ENCODE measurements around the gene ANKRD42.
"Not testable (repeated sequence)": the region's sequence is repeated elsewhere in the genome, so short reads cannot be mapped to it uniquely, and the experiment has no call there.

ANKRD42 gene

DNA sequence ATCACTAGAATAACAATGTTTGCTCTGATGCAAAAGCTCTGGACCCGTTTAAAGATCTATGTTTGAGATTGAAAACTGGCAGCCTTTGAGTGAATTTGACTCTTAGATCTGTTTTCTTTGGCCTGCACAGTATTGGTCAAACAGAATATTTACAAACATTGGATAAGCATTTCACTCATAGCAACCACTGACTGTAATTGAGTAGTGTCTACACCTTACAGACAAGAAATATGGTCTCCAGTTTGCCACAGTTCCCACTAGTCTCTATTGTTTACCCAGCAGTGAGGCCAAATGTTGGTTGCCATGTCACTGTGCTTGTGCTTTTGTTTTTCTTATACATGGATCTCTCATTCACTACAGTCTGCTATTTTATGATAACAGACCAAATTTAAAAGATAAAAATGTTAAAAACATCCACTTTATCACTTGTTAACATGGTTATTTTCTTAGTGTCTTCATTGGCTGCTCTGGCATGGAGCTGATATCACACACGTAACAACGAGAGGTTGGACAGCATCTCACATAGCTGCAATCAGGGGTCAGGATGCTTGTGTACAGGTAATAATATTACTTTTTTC lies 12.2 kb downstream of the ANKRD42 start:
- DNase-seq (ENCODE audit: low read depth in 1 of 2, low spot score in 1 of 2): no peak
- Histone ChIP-seq H3K27ac (replicated peaks) (no peak overlapping the region), H3K27me3 (ENCODE audit: insufficient read depth, poor library complexity, severe bottlenecking) (no peaks in the 10 kb centered on the region), H3K4me3 (replicated peaks; ENCODE audit: insufficient read depth, low read length) (no peak overlapping the region)
- TF ChIP-seq POLR2AphosphoS5 (IDR thresholded peaks at IDR 0.05; ENCODE audit: low read depth) (no peak), SPI1 (IDR thresholded peaks at IDR 0.05; ENCODE audit: borderline replicate concordance, low read depth) (no peak), GABPA (IDR thresholded peaks at IDR 0.05; ENCODE audit: low read depth) (no peak), REST (IDR thresholded peaks at IDR 0.05; ENCODE audit: insufficient replicate concordance, low read depth) (no peak)
- TF ChIP-seq, protein P1, sequence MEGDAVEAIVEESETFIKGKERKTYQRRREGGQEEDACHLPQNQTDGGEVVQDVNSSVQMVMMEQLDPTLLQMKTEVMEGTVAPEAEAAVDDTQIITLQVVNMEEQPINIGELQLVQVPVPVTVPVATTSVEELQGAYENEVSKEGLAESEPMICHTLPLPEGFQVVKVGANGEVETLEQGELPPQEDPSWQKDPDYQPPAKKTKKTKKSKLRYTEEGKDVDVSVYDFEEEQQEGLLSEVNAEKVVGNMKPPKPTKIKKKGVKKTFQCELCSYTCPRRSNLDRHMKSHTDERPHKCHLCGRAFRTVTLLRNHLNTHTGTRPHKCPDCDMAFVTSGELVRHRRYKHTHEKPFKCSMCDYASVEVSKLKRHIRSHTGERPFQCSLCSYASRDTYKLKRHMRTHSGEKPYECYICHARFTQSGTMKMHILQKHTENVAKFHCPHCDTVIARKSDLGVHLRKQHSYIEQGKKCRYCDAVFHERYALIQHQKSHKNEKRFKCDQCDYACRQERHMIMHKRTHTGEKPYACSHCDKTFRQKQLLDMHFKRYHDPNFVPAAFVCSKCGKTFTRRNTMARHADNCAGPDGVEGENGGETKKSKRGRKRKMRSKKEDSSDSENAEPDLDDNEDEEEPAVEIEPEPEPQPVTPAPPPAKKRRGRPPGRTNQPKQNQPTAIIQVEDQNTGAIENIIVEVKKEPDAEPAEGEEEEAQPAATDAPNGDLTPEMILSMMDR (IDR thresholded peaks at IDR 0.05; ENCODE audit: insufficient read depth, low read length): no peak

- no peak for DNase-seq (ENCODE audit: low read depth in 1 of 2, low spot score in 1 of 2)
- H3K27me3 ChIP-seq (ENCODE audit: insufficient read depth, poor library complexity, severe bottlenecking): no peaks in the 10 kb centered on the region
- no peak overlapping the region for H3K27ac ChIP-seq (replicated peaks)
- no peak for TF ChIP-seq SPI1 (IDR thresholded peaks at IDR 0.05; ENCODE audit: borderline replicate concordance, low read depth)
- TF ChIP-seq POLR2AphosphoS5 (IDR thresholded peaks at IDR 0.05; ENCODE audit: low read depth): no peak
- TF ChIP-seq, protein P1 (IDR thresholded peaks at IDR 0.05; ENCODE audit: insufficient read depth, low read length): no peak
- TF ChIP-seq GABPA (IDR thresholded peaks at IDR 0.05; ENCODE audit: low read depth): no peak
- no peak for TF ChIP-seq REST (IDR thresholded peaks at IDR 0.05; ENCODE audit: insufficient replicate concordance, low read depth)
- H3K4me3 ChIP-seq (replicated peaks; ENCODE audit: insufficient read depth, low read length): no peak overlapping the region
Observed at GRCh38 chr11:83206221-83206620, 12.7 kb downstream of the ANKRD42 start.

- not testable (repeated sequence) for H3K27me3 ChIP-seq (ENCODE audit: insufficient read depth, poor library complexity, severe bottlenecking); DNase-seq (ENCODE audit: low read depth in 1 of 2, low spot score in 1 of 2); H3K4me3 ChIP-seq (replicated peaks; ENCODE audit: insufficient read depth, low read length); H3K27ac ChIP-seq (replicated peaks)
Observed at GRCh38 chr11:83206771-83207382, 13.4 kb downstream of the ANKRD42 start.

DNA sequence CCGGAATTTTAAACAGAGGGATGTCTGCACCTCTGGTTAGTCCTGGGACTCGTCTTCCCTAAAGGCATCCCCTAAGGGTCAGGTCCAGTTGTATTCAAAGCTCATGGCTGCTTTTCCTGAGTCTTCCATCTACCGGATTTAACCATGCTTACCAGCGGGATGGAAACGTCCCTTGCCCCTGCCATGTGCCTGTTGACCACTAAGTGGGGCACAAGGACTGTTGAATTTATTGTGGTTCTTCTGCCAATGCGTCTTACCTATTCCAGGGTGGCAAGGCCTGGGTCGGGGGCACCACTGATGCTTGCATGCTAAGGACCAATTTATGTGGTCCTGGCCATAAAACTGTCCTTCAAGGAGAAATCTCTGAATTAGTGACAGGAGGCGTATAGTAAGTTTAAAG lies 25.6 kb downstream of the ANKRD42 start:
- TF ChIP-seq SPI1 (IDR thresholded peaks at IDR 0.05; ENCODE audit: borderline replicate concordance, low read depth): no peak
- TF ChIP-seq, protein P1 (IDR thresholded peaks at IDR 0.05; ENCODE audit: insufficient read depth, low read length): no peak
- no peak for TF ChIP-seq POLR2AphosphoS5 (IDR thresholded peaks at IDR 0.05; ENCODE audit: low read depth)
- no peak for TF ChIP-seq REST (IDR thresholded peaks at IDR 0.05; ENCODE audit: insufficient replicate concordance, low read depth)
- no peak for TF ChIP-seq GABPA (IDR thresholded peaks at IDR 0.05; ENCODE audit: low read depth)
- H3K27ac ChIP-seq (replicated peaks): no peak overlapping the region
- no peaks in the 10 kb centered on the region for H3K27me3 ChIP-seq (ENCODE audit: insufficient read depth, poor library complexity, severe bottlenecking)
- DNase-seq (ENCODE audit: low read depth in 1 of 2, low spot score in 1 of 2): no peak
- H3K4me3 ChIP-seq (replicated peaks; ENCODE audit: insufficient read depth, low read length): no peak overlapping the region
